Smooth muscle cell (in vitro differentiated cells): ENCODE results near the gene ADORA1. TPM values are rescaled to one million over a fixed set of nuclear protein-coding genes. Genes with fewer than 3 reads are reported as not detected.

Experiments
- DNase-seq: peaks from one replicate; lab custom pipeline; 2025; ENCODE audit not compliant: unreplicated experiment; lab: John Stamatoyannopoulos, UW
- H2AFZ ChIP-seq: fragments of 200-600 bp; sonication (generic); 2 replicates; pipeline ENCODE4 v1.6.0; 2016; ENCODE audit warnings: antibody characterized with exemption, low read depth, mild to moderate bottlenecking
- H3F3A ChIP-seq: fragments of 200-600 bp; sonication (generic); 2 replicates; pipeline ENCODE4 v1.6.0; 2017; ENCODE audit warnings: antibody characterized with exemption, low read depth
- H3K27ac ChIP-seq: fragments of 200-600 bp; sonication (generic); 2 replicates; pipeline ENCODE4 v1.5.1; 2016; ENCODE audit warnings: low read depth, mild to moderate bottlenecking
- H3K27me3 ChIP-seq: fragments of 200-600 bp; sonication (generic); 2 replicates; pipeline ENCODE4 v1.6.1; 2016; ENCODE audit warnings: low read depth, mild to moderate bottlenecking
- H3K36me3 ChIP-seq: fragments of 200-600 bp; sonication (generic); 2 replicates; pipeline ENCODE4 v1.5.1; 2016; ENCODE audit warnings: low read depth
- H3K4me1 ChIP-seq: fragments of 200-600 bp; sonication (generic); 2 replicates; pipeline ENCODE4 v1.5.1; 2016; ENCODE audit warnings: low read depth
- H3K4me2 ChIP-seq: fragments of 200-600 bp; sonication (generic); 2 replicates; pipeline ENCODE4 v1.6.0; 2016; ENCODE audit warnings: mild to moderate bottlenecking
- H3K4me3 ChIP-seq: fragments of 200-600 bp; sonication (generic); 2 replicates; pipeline ENCODE4 v1.5.1; 2016; ENCODE audit warnings: mild to moderate bottlenecking
- H3K79me2 ChIP-seq: fragments of 200-600 bp; sonication (generic); 2 replicates; pipeline ENCODE4 v1.6.0; 2016; ENCODE audit warnings: low read depth, mild to moderate bottlenecking
- H3K9ac ChIP-seq: fragments of 200-600 bp; sonication (generic); 2 replicates; pipeline ENCODE4 v1.6.0; 2016; ENCODE audit warnings: low read depth
- H3K9me3 ChIP-seq: fragments of 200-600 bp; sonication (generic); replicated peaks from 2 replicates; pipeline ENCODE4 v1.5.1; 2016; ENCODE audit warnings: low read depth
- H4K20me1 ChIP-seq: fragments of 200-600 bp; sonication (generic); 2 replicates; pipeline ENCODE4 v1.6.0; 2016; ENCODE audit warnings: low read depth
- WGBS: methylation state at CpG from one replicate; pipeline ENCODE4 v1.1.7; 2016; ENCODE audit warnings: low lambda C conversion rate; 5-methylcytosine and 5-hydroxymethylcytosine counted together
- polyA plus RNA-seq: library from polyadenylated mRNA; unstranded; fragments of >200 nt; fragmentation: Nextera tagmentation; extraction: Ambion mirVana; gene quantifications from 2 replicates; pipeline ENCODE4 v1.2.1, GENCODE V29; 2016
- total RNA-seq: library from RNA; depleted of rRNA; stranded (reverse); fragments of >200 nt; gene quantifications from 2 replicates; pipeline ENCODE4 v1.2.3, GENCODE V29; 2014
- TF ChIP-seq, protein P1 (sequence below): fragments of 200-600 bp; sonication (generic); IDR thresholded peaks from 2 replicates; pipeline ENCODE4 v1.5.1; 2017; ENCODE audit warnings: borderline replicate concordance, mild to moderate bottlenecking, antibody characterized with exemption; ENCODE audit not compliant: insufficient read depth, poor library complexity, severe bottlenecking

Gene ADORA1
- total and polyA plus RNA-seq, 2 experiments from 2014 or later, result 16.0 to 18.0 TPM

DNA sequence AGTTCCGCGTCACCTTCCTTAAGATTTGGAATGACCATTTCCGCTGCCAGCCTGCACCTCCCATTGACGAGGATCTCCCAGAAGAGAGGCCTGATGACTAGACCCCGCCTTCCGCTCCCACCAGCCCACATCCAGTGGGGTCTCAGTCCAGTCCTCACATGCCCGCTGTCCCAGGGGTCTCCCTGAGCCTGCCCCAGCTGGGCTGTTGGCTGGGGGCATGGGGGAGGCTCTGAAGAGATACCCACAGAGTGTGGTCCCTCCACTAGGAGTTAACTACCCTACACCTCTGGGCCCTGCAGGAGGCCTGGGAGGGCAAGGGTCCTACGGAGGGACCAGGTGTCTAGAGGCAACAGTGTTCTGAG lies 38.3 kb downstream of the ADORA1 start:
- TF ChIP-seq, protein P1, sequence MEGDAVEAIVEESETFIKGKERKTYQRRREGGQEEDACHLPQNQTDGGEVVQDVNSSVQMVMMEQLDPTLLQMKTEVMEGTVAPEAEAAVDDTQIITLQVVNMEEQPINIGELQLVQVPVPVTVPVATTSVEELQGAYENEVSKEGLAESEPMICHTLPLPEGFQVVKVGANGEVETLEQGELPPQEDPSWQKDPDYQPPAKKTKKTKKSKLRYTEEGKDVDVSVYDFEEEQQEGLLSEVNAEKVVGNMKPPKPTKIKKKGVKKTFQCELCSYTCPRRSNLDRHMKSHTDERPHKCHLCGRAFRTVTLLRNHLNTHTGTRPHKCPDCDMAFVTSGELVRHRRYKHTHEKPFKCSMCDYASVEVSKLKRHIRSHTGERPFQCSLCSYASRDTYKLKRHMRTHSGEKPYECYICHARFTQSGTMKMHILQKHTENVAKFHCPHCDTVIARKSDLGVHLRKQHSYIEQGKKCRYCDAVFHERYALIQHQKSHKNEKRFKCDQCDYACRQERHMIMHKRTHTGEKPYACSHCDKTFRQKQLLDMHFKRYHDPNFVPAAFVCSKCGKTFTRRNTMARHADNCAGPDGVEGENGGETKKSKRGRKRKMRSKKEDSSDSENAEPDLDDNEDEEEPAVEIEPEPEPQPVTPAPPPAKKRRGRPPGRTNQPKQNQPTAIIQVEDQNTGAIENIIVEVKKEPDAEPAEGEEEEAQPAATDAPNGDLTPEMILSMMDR, result no peak
- Histone ChIP-seq H3K4me1 (no peaks in the 10 kb centered on the region), H3K79me2 (no peaks in the 10 kb centered on the region), H2AFZ (no peak overlapping the region), H3K4me3 (no peak overlapping the region), H3K9ac (no peak overlapping the region), H3K9me3 (no peaks in the 10 kb centered on the region), H3F3A (no peaks in the 10 kb centered on the region), H3K27ac (no peak overlapping the region), H3K27me3 (no peaks in the 10 kb centered on the region), H4K20me1 (no peaks in the 10 kb centered on the region), H3K4me2 (no peak overlapping the region), H3K36me3 (no peaks in the 10 kb centered on the region)
- no peak for DNase-seq
- 98% methylated on average over 8 of the region's 8 CpGs for WGBS

DNA sequence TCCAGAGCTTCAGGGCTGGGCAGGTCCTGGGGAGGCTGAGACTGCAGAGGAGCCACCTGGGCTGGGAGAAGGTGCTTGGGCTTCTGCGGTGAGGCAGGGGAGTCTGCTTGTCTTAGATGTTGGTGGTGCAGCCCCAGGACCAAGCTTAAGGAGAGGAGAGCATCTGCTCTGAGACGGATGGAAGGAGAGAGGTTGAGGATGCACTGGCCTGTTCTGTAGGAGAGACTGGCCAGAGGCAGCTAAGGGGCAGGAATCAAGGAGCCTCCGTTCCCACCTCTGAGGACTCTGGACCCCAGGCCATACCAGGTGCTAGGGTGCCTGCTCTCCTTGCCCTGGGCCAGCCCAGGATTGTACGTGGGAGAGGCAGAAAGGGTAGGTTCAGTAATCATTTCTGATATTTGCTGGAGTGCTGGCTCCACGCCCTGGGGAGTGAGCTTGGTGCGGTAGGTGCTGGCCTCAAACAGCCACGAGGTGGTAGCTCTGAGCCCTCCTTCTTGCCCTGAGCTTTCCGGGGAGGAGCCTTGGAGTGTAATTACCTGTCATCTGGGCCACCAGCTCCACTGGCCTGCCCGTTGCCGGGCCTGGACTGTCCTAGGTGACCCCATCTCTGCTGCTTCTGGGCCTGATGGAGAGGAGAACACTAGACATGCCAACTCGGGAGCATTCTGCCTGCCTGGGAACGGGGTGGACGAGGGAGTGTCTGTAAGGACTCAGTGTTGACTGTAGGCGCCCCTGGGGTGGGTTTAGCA lies 38.8 kb downstream of the ADORA1 start:
- TF ChIP-seq, protein P1, result peak; percentile 14
- no peak overlapping the region for H3K9ac ChIP-seq

DNA sequence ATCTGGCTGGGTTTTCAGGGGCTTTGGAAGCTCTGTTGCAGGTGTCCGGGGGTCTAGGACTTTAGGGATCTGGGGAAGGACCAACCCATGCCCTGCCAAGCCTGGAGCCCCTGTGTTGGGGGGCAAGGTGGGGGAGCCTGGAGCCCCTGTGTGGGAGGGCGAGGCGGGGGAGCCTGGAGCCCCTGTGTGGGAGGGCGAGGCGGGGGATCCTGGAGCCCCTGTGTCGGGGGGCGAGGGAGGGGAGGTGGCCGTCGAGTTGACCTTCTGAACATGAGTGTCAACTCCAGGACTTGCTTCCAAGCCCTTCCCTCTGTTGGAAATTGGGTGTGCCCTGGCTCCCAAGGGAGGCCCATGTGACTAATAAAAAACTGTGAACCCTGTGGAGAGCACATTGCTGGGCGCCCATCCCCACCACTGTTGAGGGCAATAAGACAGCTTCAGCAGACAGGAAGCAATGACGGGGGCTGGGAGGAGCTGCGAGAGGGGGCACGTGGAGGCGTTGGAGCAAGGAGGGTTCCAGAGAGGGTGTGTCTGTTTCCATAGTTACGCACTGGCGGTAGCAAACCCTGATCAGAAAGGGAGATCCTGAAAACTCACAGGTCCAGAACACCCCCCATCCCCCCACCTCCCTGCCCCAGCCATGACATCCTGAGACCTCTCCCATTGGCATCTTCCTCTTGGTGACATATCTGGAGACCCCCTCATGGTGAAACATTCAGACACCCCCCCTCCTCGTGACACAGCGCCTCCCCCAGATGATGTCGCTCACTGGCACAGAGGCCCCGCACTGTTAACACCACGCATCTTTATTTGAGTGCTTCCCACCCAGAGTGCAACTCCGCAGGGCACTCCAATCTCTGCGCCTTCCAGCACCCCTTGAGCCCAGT lies 39.7 kb downstream of the ADORA1 start:
- Histone ChIP-seq H3F3A (no peaks in the 10 kb centered on the region), H2AFZ (no peak overlapping the region), H3K4me2 (no peak overlapping the region), H4K20me1 (no peaks in the 10 kb centered on the region), H3K9me3 (no peaks in the 10 kb centered on the region), H3K79me2 (no peaks in the 10 kb centered on the region), H3K9ac (no peak overlapping the region), H3K27ac (no peak overlapping the region), H3K4me1 (no peaks in the 10 kb centered on the region), H3K4me3 (no peak overlapping the region), H3K36me3 (no peaks in the 10 kb centered on the region), H3K27me3 (no peaks in the 10 kb centered on the region)
- 93% methylated on average over 22 of the region's 23 CpGs for WGBS
- TF ChIP-seq, protein P1, result no peak
- DNase-seq, result no peak

More for the DNA sequence above, 38.8 kb downstream of the ADORA1 start:
- Histone ChIP-seq H2AFZ (no peak overlapping the region), H4K20me1 (no peaks in the 10 kb centered on the region), H3K4me2 (no peak overlapping the region), H3K79me2 (no peaks in the 10 kb centered on the region), H3K4me1 (no peaks in the 10 kb centered on the region), H3K27me3 (no peaks in the 10 kb centered on the region), H3K9me3 (no peaks in the 10 kb centered on the region), H3K36me3 (no peaks in the 10 kb centered on the region), H3K27ac (no peak overlapping the region), H3K4me3 (no peak overlapping the region), H3F3A (no peaks in the 10 kb centered on the region)
- DNase-seq, result no peak
- WGBS, result 79% methylated on average over 14 of the region's 14 CpGs

DNA sequence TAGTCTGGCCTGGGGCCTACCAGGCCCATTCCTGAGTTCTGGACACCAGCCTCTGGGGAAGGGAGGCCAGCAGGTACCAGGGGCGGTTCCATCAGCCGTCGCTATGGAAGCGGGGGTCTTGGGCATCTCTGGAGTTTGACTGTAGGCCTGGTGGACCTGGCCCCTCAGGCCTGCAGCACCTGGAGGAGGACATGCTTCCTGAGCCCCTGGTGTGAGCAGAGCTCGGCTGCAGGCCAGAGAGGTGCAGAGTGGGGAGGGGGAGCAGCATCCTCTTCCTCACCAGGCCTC lies 40.3 kb downstream of the ADORA1 start:
- WGBS, result 99% methylated on average over 5 of the region's 5 CpGs

More for the DNA sequence above, 40.3 kb downstream of the ADORA1 start:
- Histone ChIP-seq H3K9ac (no peak overlapping the region), H3K27ac (no peak overlapping the region), H4K20me1 (no peaks in the 10 kb centered on the region), H2AFZ (no peak overlapping the region), H3K36me3 (no peaks in the 10 kb centered on the region), H3K27me3 (no peaks in the 10 kb centered on the region), H3K9me3 (no peaks in the 10 kb centered on the region), H3K4me2 (no peak overlapping the region), H3K4me3 (no peak overlapping the region), H3K79me2 (no peaks in the 10 kb centered on the region), H3K4me1 (no peaks in the 10 kb centered on the region), H3F3A (no peaks in the 10 kb centered on the region)
- no peak for DNase-seq
- TF ChIP-seq, protein P1, result no peak
